ENCODE measurements around the gene HM13. TPM values are rescaled to one million over a fixed set of nuclear protein-coding genes. Genes with fewer than 3 reads are reported as not detected.
"Not testable (repeated sequence)": the region's sequence is repeated elsewhere in the genome, so short reads cannot be mapped to it uniquely, and the experiment has no call there.

The HM13 gene
- total and polyA plus RNA-seq, 5 donors from 2014 or later: 111 to 142 (median 134) TPM

- no peaks in the 10 kb centered on the region for H3K9me3 Mint-ChIP-seq
- ATAC-seq (ENCODE audit: low read depth in 2 of 2): no peak
Measured at GRCh38 chr20:31538326-31538725, 24.1 kb downstream of the HM13 start.

GRCh38 chr20:31539636-31540035 lies 25.4 kb downstream of the HM13 start:
- not testable (repeated sequence) for H3K9me3 Mint-ChIP-seq; H3K27me3 Mint-ChIP-seq; H3K27ac ChIP-seq (ENCODE audit: insufficient read depth, low read length, poor library complexity, severe bottlenecking); H3K9me3 ChIP-seq (ENCODE audit: control insufficient read depth in 2 of 2, low read length in 2 of 2); ATAC-seq (ENCODE audit: low read depth in 2 of 2); H3K4me3 ChIP-seq (ENCODE audit: low read depth, low read length); DNase-seq; H3K4me3 Mint-ChIP-seq; H3K27me3 ChIP-seq (ENCODE audit: control insufficient read depth, insufficient read depth, low read length)
- peaks cover 6 to 35% (median 23%) of the 10 kb centered on the region in 4 donors for H3K4me1 Mint-ChIP-seq
- peaks cover 10% of the 10 kb centered on the region for H3K4me1 ChIP-seq (ENCODE audit: control insufficient read depth, insufficient read depth, low read length, poor library complexity, severe bottlenecking)
- H3K36me3 Mint-ChIP-seq: peaks cover 33% of the 10 kb centered on the region
- H3K36me3 ChIP-seq (ENCODE audit: control insufficient read depth, insufficient read depth, low read length): peaks cover 46% of the 10 kb centered on the region
- H3K27ac Mint-ChIP-seq: peak overlapping the region in 2 of 3 donors; percentile 54 to 65

More at GRCh38 chr20:31538326-31538725, 24.1 kb downstream of the HM13 start:
- DNase-seq: no peak
- Mint-ChIP-seq H3K4me1 (peaks cover 6 to 36% (median 23%) of the 10 kb centered on the region in 4 donors), H3K27ac (peak overlapping the region in 1 of 3 donors; percentile 37), H3K4me3 (no peak overlapping the region), H3K36me3 (peaks cover 39% of the 10 kb centered on the region), H3K27me3 (no peaks in the 10 kb centered on the region)
- peaks cover 10% of the 10 kb centered on the region for H3K4me1 ChIP-seq (ENCODE audit: control insufficient read depth, insufficient read depth, low read length, poor library complexity, severe bottlenecking)
- H3K9me3 ChIP-seq (ENCODE audit: control insufficient read depth in 2 of 2, low read length in 2 of 2): no peaks in the 10 kb centered on the region
- no peaks in the 10 kb centered on the region for H3K27me3 ChIP-seq (ENCODE audit: control insufficient read depth, insufficient read depth, low read length)
- no peak overlapping the region for H3K4me3 ChIP-seq (ENCODE audit: low read depth, low read length)
- H3K27ac ChIP-seq (ENCODE audit: insufficient read depth, low read length, poor library complexity, severe bottlenecking): no peak overlapping the region
- peaks cover 56% of the 10 kb centered on the region for H3K36me3 ChIP-seq (ENCODE audit: control insufficient read depth, insufficient read depth, low read length)

- peak overlapping the region in 2 of 3 donors; percentile 25 to 26 for H3K27ac Mint-ChIP-seq
- DNase-seq: no peak
- ATAC-seq (ENCODE audit: low read depth in 2 of 2): no peak
- H3K27me3 Mint-ChIP-seq: no peaks in the 10 kb centered on the region
- no peaks in the 10 kb centered on the region for H3K9me3 Mint-ChIP-seq
- peaks cover 10% of the 10 kb centered on the region for H3K4me1 ChIP-seq (ENCODE audit: control insufficient read depth, insufficient read depth, low read length, poor library complexity, severe bottlenecking)
- H3K4me1 Mint-ChIP-seq: peaks cover 11 to 41% (median 21%) of the 10 kb centered on the region in 4 donors
- H3K9me3 ChIP-seq (ENCODE audit: control insufficient read depth in 2 of 2, low read length in 2 of 2): no peaks in the 10 kb centered on the region
- H3K36me3 Mint-ChIP-seq: peaks cover 35% of the 10 kb centered on the region
- no peak overlapping the region for H3K4me3 ChIP-seq (ENCODE audit: low read depth, low read length)
- H3K27me3 ChIP-seq (ENCODE audit: control insufficient read depth, insufficient read depth, low read length): no peaks in the 10 kb centered on the region
- H3K27ac ChIP-seq (ENCODE audit: insufficient read depth, low read length, poor library complexity, severe bottlenecking): no peak overlapping the region
- H3K36me3 ChIP-seq (ENCODE audit: control insufficient read depth, insufficient read depth, low read length): peaks cover 43% of the 10 kb centered on the region
- no peak overlapping the region for H3K4me3 Mint-ChIP-seq
Measured at GRCh38 chr20:31540406-31540805, 26.2 kb downstream of the HM13 start.

GRCh38 chr20:31542201-31542842 lies 28.1 kb downstream of the HM13 start:
- peaks cover 17 to 46% (median 21%) of the 10 kb centered on the region in 4 donors for H3K4me1 Mint-ChIP-seq
- peaks cover 22% of the 10 kb centered on the region for H3K36me3 Mint-ChIP-seq
- Histone ChIP-seq H3K4me1 (ENCODE audit: control insufficient read depth, insufficient read depth, low read length, poor library complexity, severe bottlenecking) (peaks cover 10% of the 10 kb centered on the region), H3K4me3 (ENCODE audit: low read depth, low read length) (no peak overlapping the region), H3K27me3 (ENCODE audit: control insufficient read depth, insufficient read depth, low read length) (no peaks in the 10 kb centered on the region), H3K9me3 (ENCODE audit: control insufficient read depth in 2 of 2, low read length in 2 of 2) (no peaks in the 10 kb centered on the region), H3K36me3 (ENCODE audit: control insufficient read depth, insufficient read depth, low read length) (peaks cover 35% of the 10 kb centered on the region), H3K27ac (ENCODE audit: insufficient read depth, low read length, poor library complexity, severe bottlenecking) (peak overlapping the region; percentile 44)
- peak in 1 of 3 donors; percentile 53 for DNase-seq
- H3K27ac Mint-ChIP-seq: peak overlapping the region; percentile 84 to 90 (median 85)
- ATAC-seq (ENCODE audit: low read depth in 2 of 2): peak in 1 of 2 donors; percentile 12
- no peaks in the 10 kb centered on the region for H3K9me3 Mint-ChIP-seq
- peak overlapping the region in 1 of 4 donors; percentile 29 for H3K4me3 Mint-ChIP-seq
- H3K27me3 Mint-ChIP-seq: no peaks in the 10 kb centered on the region

GRCh38 chr20:31542963-31543362 lies 28.7 kb downstream of the HM13 start:
- Mint-ChIP-seq H3K4me3 (no peak overlapping the region), H3K27ac (peak overlapping the region; percentile 71 to 90 (median 84)), H3K9me3 (no peaks in the 10 kb centered on the region), H3K27me3 (no peaks in the 10 kb centered on the region), H3K36me3 (peaks cover 19% of the 10 kb centered on the region), H3K4me1 (peaks cover 19 to 50% (median 25%) of the 10 kb centered on the region in 4 donors)
- Histone ChIP-seq H3K9me3 (ENCODE audit: control insufficient read depth in 2 of 2, low read length in 2 of 2) (no peaks in the 10 kb centered on the region), H3K4me1 (ENCODE audit: control insufficient read depth, insufficient read depth, low read length, poor library complexity, severe bottlenecking) (peaks cover 11% of the 10 kb centered on the region), H3K27ac (ENCODE audit: insufficient read depth, low read length, poor library complexity, severe bottlenecking) (peak overlapping the region; percentile 44), H3K4me3 (ENCODE audit: low read depth, low read length) (no peak overlapping the region), H3K36me3 (ENCODE audit: control insufficient read depth, insufficient read depth, low read length) (peaks cover 34% of the 10 kb centered on the region), H3K27me3 (ENCODE audit: control insufficient read depth, insufficient read depth, low read length) (no peaks in the 10 kb centered on the region)
- no peak for DNase-seq
- ATAC-seq (ENCODE audit: low read depth in 2 of 2): no peak

GRCh38 chr20:31543966-31544598 lies 29.8 kb downstream of the HM13 start:
- Histone ChIP-seq H3K36me3 (ENCODE audit: control insufficient read depth, insufficient read depth, low read length) (peaks cover 27% of the 10 kb centered on the region), H3K27ac (ENCODE audit: insufficient read depth, low read length, poor library complexity, severe bottlenecking) (no peak overlapping the region), H3K27me3 (ENCODE audit: control insufficient read depth, insufficient read depth, low read length) (no peaks in the 10 kb centered on the region), H3K4me1 (ENCODE audit: control insufficient read depth, insufficient read depth, low read length, poor library complexity, severe bottlenecking) (peaks cover 17% of the 10 kb centered on the region), H3K4me3 (ENCODE audit: low read depth, low read length) (no peak overlapping the region), H3K9me3 (ENCODE audit: control insufficient read depth in 2 of 2, low read length in 2 of 2) (no peaks in the 10 kb centered on the region)
- Mint-ChIP-seq H3K27me3 (no peaks in the 10 kb centered on the region), H3K36me3 (peaks cover 16% of the 10 kb centered on the region), H3K4me1 (peaks cover 17 to 60% (median 27%) of the 10 kb centered on the region in 4 donors), H3K27ac (peak overlapping the region; percentile 2 to 82 (median 24)), H3K4me3 (peak overlapping the region in 1 of 4 donors; percentile 28), H3K9me3 (no peaks in the 10 kb centered on the region)
- DNase-seq: no peak
- no peak for ATAC-seq (ENCODE audit: low read depth in 2 of 2)

- H3K4me1 Mint-ChIP-seq: peaks cover 15 to 60% (median 26%) of the 10 kb centered on the region in 4 donors
- H3K4me3 ChIP-seq (ENCODE audit: low read depth, low read length): no peak overlapping the region
- peak overlapping the region; percentile 24 to 82 (median 62) for H3K27ac Mint-ChIP-seq
- no peaks in the 10 kb centered on the region for H3K9me3 Mint-ChIP-seq
- peaks cover 29% of the 10 kb centered on the region for H3K36me3 ChIP-seq (ENCODE audit: control insufficient read depth, insufficient read depth, low read length)
- peak overlapping the region in 2 of 4 donors; percentile 33 to 49 for H3K4me3 Mint-ChIP-seq
- ATAC-seq (ENCODE audit: low read depth in 2 of 2): no peak
- no peaks in the 10 kb centered on the region for H3K27me3 Mint-ChIP-seq
- no peaks in the 10 kb centered on the region for H3K27me3 ChIP-seq (ENCODE audit: control insufficient read depth, insufficient read depth, low read length)
- no peak for DNase-seq
- H3K4me1 ChIP-seq (ENCODE audit: control insufficient read depth, insufficient read depth, low read length, poor library complexity, severe bottlenecking): peaks cover 17% of the 10 kb centered on the region
- peaks cover 13% of the 10 kb centered on the region for H3K36me3 Mint-ChIP-seq
- no peaks in the 10 kb centered on the region for H3K9me3 ChIP-seq (ENCODE audit: control insufficient read depth in 2 of 2, low read length in 2 of 2)
- H3K27ac ChIP-seq (ENCODE audit: insufficient read depth, low read length, poor library complexity, severe bottlenecking): no peak overlapping the region
Measured at GRCh38 chr20:31544600-31544999, 30.4 kb downstream of the HM13 start.
